ENCODE data around the gene RCVRN.

Gene RCVRN

GRCh38 chr17:9880582-9880999 is 24.5 kb downstream of the RCVRN start:
- H3K36me3 ChIP-seq (ENCODE audit: control insufficient read depth in 1 of 2, insufficient read depth in 2 of 2, low read length in 2 of 2) = no peaks in the 10 kb centered on the region
- H3K4me1 ChIP-seq (ENCODE audit: control insufficient read depth in 1 of 2, insufficient read depth in 2 of 2, low read length in 2 of 2) = no peaks in the 10 kb centered on the region
- no peak overlapping the region for H3K27ac ChIP-seq (ENCODE audit: low read depth, low read length)
- peaks cover 12 to 20% of the 10 kb centered on the region in 2 donors for H3K9me3 ChIP-seq (ENCODE audit: control insufficient read depth in 1 of 2, low read length in 2 of 2)
- no peaks in the 10 kb centered on the region for H3K27me3 ChIP-seq (ENCODE audit: control insufficient read depth in 1 of 2, insufficient read depth in 2 of 2, low read length in 2 of 2)
- H3K9ac ChIP-seq (ENCODE audit: low read depth in 1 of 2, low read length in 2 of 2) = no peak overlapping the region
- H3K4me3 ChIP-seq (ENCODE audit: low read depth in 1 of 2, low read length in 2 of 2) = no peak overlapping the region

GRCh38 chr17:9878786-9879525 is 26.1 kb downstream of the RCVRN start:
- H3K36me3 ChIP-seq (ENCODE audit: control insufficient read depth in 1 of 2, insufficient read depth in 2 of 2, low read length in 2 of 2) = no peaks in the 10 kb centered on the region
- H3K9ac ChIP-seq (ENCODE audit: low read depth in 1 of 2, low read length in 2 of 2) = no peak overlapping the region
- no peaks in the 10 kb centered on the region for H3K27me3 ChIP-seq (ENCODE audit: control insufficient read depth in 1 of 2, insufficient read depth in 2 of 2, low read length in 2 of 2)
- peaks cover 12 to 14% of the 10 kb centered on the region in 2 donors for H3K9me3 ChIP-seq (ENCODE audit: control insufficient read depth in 1 of 2, low read length in 2 of 2)
- no peak overlapping the region for H3K4me3 ChIP-seq (ENCODE audit: low read depth in 1 of 2, low read length in 2 of 2)
- H3K27ac ChIP-seq (ENCODE audit: low read depth, low read length) = no peak overlapping the region
- peaks cover 0 to 7% of the 10 kb centered on the region in 2 donors for H3K4me1 ChIP-seq (ENCODE audit: control insufficient read depth in 1 of 2, insufficient read depth in 2 of 2, low read length in 2 of 2)

GRCh38 chr17:9878356-9878755 is 26.7 kb downstream of the RCVRN start:
- H3K9ac ChIP-seq (ENCODE audit: low read depth in 1 of 2, low read length in 2 of 2) = no peak overlapping the region
- H3K27ac ChIP-seq (ENCODE audit: low read depth, low read length) = no peak overlapping the region
- no peaks in the 10 kb centered on the region for H3K27me3 ChIP-seq (ENCODE audit: control insufficient read depth in 1 of 2, insufficient read depth in 2 of 2, low read length in 2 of 2)
- no peaks in the 10 kb centered on the region for H3K36me3 ChIP-seq (ENCODE audit: control insufficient read depth in 1 of 2, insufficient read depth in 2 of 2, low read length in 2 of 2)
- H3K4me3 ChIP-seq (ENCODE audit: low read depth in 1 of 2, low read length in 2 of 2) = no peak overlapping the region
- peaks cover 0 to 7% of the 10 kb centered on the region in 2 donors for H3K4me1 ChIP-seq (ENCODE audit: control insufficient read depth in 1 of 2, insufficient read depth in 2 of 2, low read length in 2 of 2)
- peaks cover 10 to 11% of the 10 kb centered on the region in 2 donors for H3K9me3 ChIP-seq (ENCODE audit: control insufficient read depth in 1 of 2, low read length in 2 of 2)

GRCh38 chr17:9875441-9875840 is 29.6 kb downstream of the RCVRN start:
- Histone ChIP-seq H3K27ac (ENCODE audit: low read depth, low read length) (peak overlapping the region; percentile 2), H3K4me1 (ENCODE audit: control insufficient read depth in 1 of 2, insufficient read depth in 2 of 2, low read length in 2 of 2) (peaks cover 0 to 7% of the 10 kb centered on the region in 2 donors), H3K4me3 (ENCODE audit: low read depth in 1 of 2, low read length in 2 of 2) (no peak overlapping the region), H3K36me3 (ENCODE audit: control insufficient read depth in 1 of 2, insufficient read depth in 2 of 2, low read length in 2 of 2) (no peaks in the 10 kb centered on the region), H3K9ac (ENCODE audit: low read depth in 1 of 2, low read length in 2 of 2) (no peak overlapping the region), H3K27me3 (ENCODE audit: control insufficient read depth in 1 of 2, insufficient read depth in 2 of 2, low read length in 2 of 2) (no peaks in the 10 kb centered on the region), H3K9me3 (ENCODE audit: control insufficient read depth in 1 of 2, low read length in 2 of 2) (no peaks in the 10 kb centered on the region)

GRCh38 chr17:9874722-9875121 is 30.3 kb downstream of the RCVRN start:
- Histone ChIP-seq H3K4me3 (ENCODE audit: low read depth in 1 of 2, low read length in 2 of 2) (no peak overlapping the region), H3K36me3 (ENCODE audit: control insufficient read depth in 1 of 2, insufficient read depth in 2 of 2, low read length in 2 of 2) (no peaks in the 10 kb centered on the region), H3K27ac (ENCODE audit: low read depth, low read length) (no peak overlapping the region), H3K27me3 (ENCODE audit: control insufficient read depth in 1 of 2, insufficient read depth in 2 of 2, low read length in 2 of 2) (no peaks in the 10 kb centered on the region), H3K9me3 (ENCODE audit: control insufficient read depth in 1 of 2, low read length in 2 of 2) (no peaks in the 10 kb centered on the region), H3K9ac (ENCODE audit: low read depth in 1 of 2, low read length in 2 of 2) (no peak overlapping the region), H3K4me1 (ENCODE audit: control insufficient read depth in 1 of 2, insufficient read depth in 2 of 2, low read length in 2 of 2) (peaks cover 0 to 7% of the 10 kb centered on the region in 2 donors)

- Histone ChIP-seq H3K9ac (ENCODE audit: low read depth in 1 of 2, low read length in 2 of 2) (no peak overlapping the region), H3K27ac (ENCODE audit: low read depth, low read length) (no peak overlapping the region), H3K4me3 (ENCODE audit: low read depth in 1 of 2, low read length in 2 of 2) (no peak overlapping the region), H3K9me3 (ENCODE audit: control insufficient read depth in 1 of 2, low read length in 2 of 2) (no peaks in the 10 kb centered on the region), H3K36me3 (ENCODE audit: control insufficient read depth in 1 of 2, insufficient read depth in 2 of 2, low read length in 2 of 2) (no peaks in the 10 kb centered on the region), H3K27me3 (ENCODE audit: control insufficient read depth in 1 of 2, insufficient read depth in 2 of 2, low read length in 2 of 2) (no peaks in the 10 kb centered on the region), H3K4me1 (ENCODE audit: control insufficient read depth in 1 of 2, insufficient read depth in 2 of 2, low read length in 2 of 2) (peaks cover 0 to 7% of the 10 kb centered on the region in 2 donors)
Measured at GRCh38 chr17:9872852-9873251, 32.2 kb downstream of the RCVRN start.

- no peaks in the 10 kb centered on the region for H3K4me1 ChIP-seq (ENCODE audit: control insufficient read depth in 1 of 2, insufficient read depth in 2 of 2, low read length in 2 of 2)
- H3K27me3 ChIP-seq (ENCODE audit: control insufficient read depth in 1 of 2, insufficient read depth in 2 of 2, low read length in 2 of 2) = no peaks in the 10 kb centered on the region
- H3K9me3 ChIP-seq (ENCODE audit: control insufficient read depth in 1 of 2, low read length in 2 of 2) = no peaks in the 10 kb centered on the region
- no peak overlapping the region for H3K9ac ChIP-seq (ENCODE audit: low read depth in 1 of 2, low read length in 2 of 2)
- H3K4me3 ChIP-seq (ENCODE audit: low read depth in 1 of 2, low read length in 2 of 2) = no peak overlapping the region
- no peak overlapping the region for H3K27ac ChIP-seq (ENCODE audit: low read depth, low read length)
- H3K36me3 ChIP-seq (ENCODE audit: control insufficient read depth in 1 of 2, insufficient read depth in 2 of 2, low read length in 2 of 2) = no peaks in the 10 kb centered on the region
Measured at GRCh38 chr17:9868552-9868951, 36.5 kb downstream of the RCVRN start.

GRCh38 chr17:9865586-9865985 is 39.5 kb downstream of the RCVRN start:
- H3K27ac ChIP-seq (ENCODE audit: low read depth, low read length) = no peak overlapping the region
- no peak overlapping the region for H3K9ac ChIP-seq (ENCODE audit: low read depth in 1 of 2, low read length in 2 of 2)
- no peaks in the 10 kb centered on the region for H3K36me3 ChIP-seq (ENCODE audit: control insufficient read depth in 1 of 2, insufficient read depth in 2 of 2, low read length in 2 of 2)
- H3K27me3 ChIP-seq (ENCODE audit: control insufficient read depth in 1 of 2, insufficient read depth in 2 of 2, low read length in 2 of 2) = no peaks in the 10 kb centered on the region
- H3K9me3 ChIP-seq (ENCODE audit: control insufficient read depth in 1 of 2, low read length in 2 of 2) = no peaks in the 10 kb centered on the region
- no peaks in the 10 kb centered on the region for H3K4me1 ChIP-seq (ENCODE audit: control insufficient read depth in 1 of 2, insufficient read depth in 2 of 2, low read length in 2 of 2)
- H3K4me3 ChIP-seq (ENCODE audit: low read depth in 1 of 2, low read length in 2 of 2) = no peak overlapping the region

GRCh38 chr17:9862949-9863348 is 42.1 kb downstream of the RCVRN start:
- no peak overlapping the region for H3K4me3 ChIP-seq (ENCODE audit: low read depth in 1 of 2, low read length in 2 of 2)
- no peaks in the 10 kb centered on the region for H3K27me3 ChIP-seq (ENCODE audit: control insufficient read depth in 1 of 2, insufficient read depth in 2 of 2, low read length in 2 of 2)
- H3K27ac ChIP-seq (ENCODE audit: low read depth, low read length) = no peak overlapping the region
- H3K36me3 ChIP-seq (ENCODE audit: control insufficient read depth in 1 of 2, insufficient read depth in 2 of 2, low read length in 2 of 2) = no peaks in the 10 kb centered on the region
- H3K9ac ChIP-seq (ENCODE audit: low read depth in 1 of 2, low read length in 2 of 2) = no peak overlapping the region
- H3K9me3 ChIP-seq (ENCODE audit: control insufficient read depth in 1 of 2, low read length in 2 of 2) = peaks cover 0 to 2% of the 10 kb centered on the region in 2 donors
- H3K4me1 ChIP-seq (ENCODE audit: control insufficient read depth in 1 of 2, insufficient read depth in 2 of 2, low read length in 2 of 2) = no peaks in the 10 kb centered on the region

- Histone ChIP-seq H3K4me1 (ENCODE audit: control insufficient read depth in 1 of 2, insufficient read depth in 2 of 2, low read length in 2 of 2) (no peaks in the 10 kb centered on the region), H3K9me3 (ENCODE audit: control insufficient read depth in 1 of 2, low read length in 2 of 2) (peaks cover 0 to 4% of the 10 kb centered on the region in 2 donors), H3K36me3 (ENCODE audit: control insufficient read depth in 1 of 2, insufficient read depth in 2 of 2, low read length in 2 of 2) (no peaks in the 10 kb centered on the region), H3K4me3 (ENCODE audit: low read depth in 1 of 2, low read length in 2 of 2) (no peak overlapping the region), H3K27ac (ENCODE audit: low read depth, low read length) (no peak overlapping the region), H3K27me3 (ENCODE audit: control insufficient read depth in 1 of 2, insufficient read depth in 2 of 2, low read length in 2 of 2) (no peaks in the 10 kb centered on the region), H3K9ac (ENCODE audit: low read depth in 1 of 2, low read length in 2 of 2) (no peak overlapping the region)
Measured at GRCh38 chr17:9862220-9862619, 42.9 kb downstream of the RCVRN start.

All from duodenal mucosa (tissue), 2 donors.